ENCODE data around the gene MCC. TPM values are rescaled to one million over a fixed set of nuclear protein-coding genes. Genes with fewer than 3 reads are reported as not detected.

The MCC gene
- total RNA-seq, 1 donor from 2014 or later, result 33.9 TPM

GRCh38 chr5:113523168-113523567 is 34.9 kb upstream of the MCC start:
- DNase-seq (ENCODE audit: low spot score in 2 of 2, unreplicated experiment in 2 of 2), result no peak
- Mint-ChIP-seq H3K4me3 (no peak overlapping the region), H3K9me3 (peaks cover 3% of the 10 kb centered on the region), H3K27me3 (ENCODE audit: low read depth) (no peaks in the 10 kb centered on the region), H3K27ac (no peak overlapping the region), H3K36me3 (peaks cover 16% of the 10 kb centered on the region), H3K4me1 (peaks cover 4% of the 10 kb centered on the region)
- TF ChIP-seq CTCF (IDR thresholded peaks at IDR 0.05; ENCODE audit: unreplicated experiment), result no peak

GRCh38 chr5:113520899-113521298 is 32.6 kb upstream of the MCC start:
- H3K9me3 Mint-ChIP-seq, result peaks cover 3% of the 10 kb centered on the region
- DNase-seq (ENCODE audit: low spot score in 2 of 2, unreplicated experiment in 2 of 2), result no peak
- no peak overlapping the region for H3K27ac Mint-ChIP-seq
- peaks cover 8% of the 10 kb centered on the region for H3K4me1 Mint-ChIP-seq
- H3K27me3 Mint-ChIP-seq (ENCODE audit: low read depth), result no peaks in the 10 kb centered on the region
- H3K4me3 Mint-ChIP-seq, result no peak overlapping the region
- peaks cover 21% of the 10 kb centered on the region for H3K36me3 Mint-ChIP-seq
- TF ChIP-seq CTCF (IDR thresholded peaks at IDR 0.05; ENCODE audit: unreplicated experiment), result no peak

- no peak for DNase-seq (ENCODE audit: low spot score in 2 of 2, unreplicated experiment in 2 of 2)
- Mint-ChIP-seq H3K27me3 (ENCODE audit: low read depth) (no peaks in the 10 kb centered on the region), H3K27ac (no peak overlapping the region), H3K4me3 (no peak overlapping the region), H3K4me1 (peaks cover 12% of the 10 kb centered on the region), H3K9me3 (peaks cover 3% of the 10 kb centered on the region), H3K36me3 (peaks cover 25% of the 10 kb centered on the region)
- TF ChIP-seq CTCF (IDR thresholded peaks at IDR 0.05; ENCODE audit: unreplicated experiment), result no peak
Measured at GRCh38 chr5:113520429-113520828, 32.2 kb upstream of the MCC start.

GRCh38 chr5:113519412-113519811 is 31.2 kb upstream of the MCC start:
- no peak for TF ChIP-seq CTCF (IDR thresholded peaks at IDR 0.05; ENCODE audit: unreplicated experiment)
- H3K27me3 Mint-ChIP-seq (ENCODE audit: low read depth), result no peaks in the 10 kb centered on the region
- peaks cover 18% of the 10 kb centered on the region for H3K4me1 Mint-ChIP-seq
- no peak overlapping the region for H3K27ac Mint-ChIP-seq
- peaks cover 3% of the 10 kb centered on the region for H3K9me3 Mint-ChIP-seq
- peaks cover 26% of the 10 kb centered on the region for H3K36me3 Mint-ChIP-seq
- DNase-seq (ENCODE audit: low spot score in 2 of 2, unreplicated experiment in 2 of 2), result no peak
- no peak overlapping the region for H3K4me3 Mint-ChIP-seq

GRCh38 chr5:113518884-113519283 is 30.6 kb upstream of the MCC start:
- H3K4me3 Mint-ChIP-seq, result no peak overlapping the region
- peaks cover 26% of the 10 kb centered on the region for H3K36me3 Mint-ChIP-seq
- H3K4me1 Mint-ChIP-seq, result peaks cover 21% of the 10 kb centered on the region
- DNase-seq (ENCODE audit: low spot score in 2 of 2, unreplicated experiment in 2 of 2), result no peak
- TF ChIP-seq CTCF (IDR thresholded peaks at IDR 0.05; ENCODE audit: unreplicated experiment), result no peak
- no peak overlapping the region for H3K27ac Mint-ChIP-seq
- peaks cover 3% of the 10 kb centered on the region for H3K9me3 Mint-ChIP-seq
- no peaks in the 10 kb centered on the region for H3K27me3 Mint-ChIP-seq (ENCODE audit: low read depth)

- no peak for TF ChIP-seq CTCF (IDR thresholded peaks at IDR 0.05; ENCODE audit: unreplicated experiment)
- Mint-ChIP-seq H3K27me3 (ENCODE audit: low read depth) (peaks cover 12% of the 10 kb centered on the region), H3K9me3 (no peaks in the 10 kb centered on the region), H3K27ac (peak overlapping the region; percentile 96), H3K4me3 (peak overlapping the region; percentile 86), H3K36me3 (peaks cover 15% of the 10 kb centered on the region), H3K4me1 (peaks cover 19% of the 10 kb centered on the region)
- DNase-seq (ENCODE audit: low spot score in 2 of 2, unreplicated experiment in 2 of 2), result no peak
Measured at GRCh38 chr5:113514289-113514635, 26.0 kb upstream of the MCC start.

Measured in mesothelial cell of epicardium (in vitro differentiated cells).